ENCODE data around the gene GRIN2A. TPM values are rescaled to one million over a fixed set of nuclear protein-coding genes. Genes with fewer than 3 reads are reported as not detected.

Gene GRIN2A
- polyA plus RNA-seq, 1 donor from 2014 or later = 0.11 TPM

GRCh38 chr16:10154389-10154788 lies 27.8 kb downstream of the GRIN2A start:
- Histone ChIP-seq H4K20me1 (ENCODE audit: insufficient read depth) (no peaks in the 10 kb centered on the region), H3K9ac (ENCODE audit: low read length) (no peak overlapping the region), H3K27ac (ENCODE audit: low read length) (no peak overlapping the region), H3K27me3 (ENCODE audit: insufficient read depth, low read depth, low read length) (no peaks in the 10 kb centered on the region), H3K9me2 (ENCODE audit: insufficient read depth, low read length) (no peaks in the 10 kb centered on the region), H3K4me3 (ENCODE audit: low read length) (no peak overlapping the region), H3K36me3 (ENCODE audit: insufficient read depth, low read length) (no peaks in the 10 kb centered on the region), H3K4me2 (ENCODE audit: low read length) (no peak overlapping the region), H3K9me3 (ENCODE audit: low read length) (no peaks in the 10 kb centered on the region), H2AFZ (ENCODE audit: low read depth, low read length) (no peak overlapping the region), H3F3A (ENCODE audit: insufficient read depth, low read length, poor library complexity, severe bottlenecking) (no peaks in the 10 kb centered on the region), H3K79me2 (replicated peaks; ENCODE audit: insufficient read depth, low read length) (no peaks in the 10 kb centered on the region)
- TF ChIP-seq MXI1 (conservative IDR thresholded peaks at IDR 0.05; ENCODE audit: poor library complexity, severe bottlenecking) = no peak
- no peak for TF ChIP-seq POLR2AphosphoS5 (IDR thresholded peaks at IDR 0.05)
- TF ChIP-seq EP300 (conservative IDR thresholded peaks at IDR 0.05; ENCODE audit: poor library complexity, severe bottlenecking) = no peak
- TF ChIP-seq RAD21 (conservative IDR thresholded peaks at IDR 0.05) = no peak
- TF ChIP-seq EZH2 (IDR thresholded peaks at IDR 0.05; ENCODE audit: borderline replicate concordance, insufficient read depth, low read length, poor library complexity, severe bottlenecking) = no peak
- TF ChIP-seq TAF1 (IDR thresholded peaks at IDR 0.05; ENCODE audit: low read depth) = no peak
- no peak for TF ChIP-seq CTCF (IDR thresholded peaks at IDR 0.05; ENCODE audit: poor library complexity, severe bottlenecking)

DNA sequence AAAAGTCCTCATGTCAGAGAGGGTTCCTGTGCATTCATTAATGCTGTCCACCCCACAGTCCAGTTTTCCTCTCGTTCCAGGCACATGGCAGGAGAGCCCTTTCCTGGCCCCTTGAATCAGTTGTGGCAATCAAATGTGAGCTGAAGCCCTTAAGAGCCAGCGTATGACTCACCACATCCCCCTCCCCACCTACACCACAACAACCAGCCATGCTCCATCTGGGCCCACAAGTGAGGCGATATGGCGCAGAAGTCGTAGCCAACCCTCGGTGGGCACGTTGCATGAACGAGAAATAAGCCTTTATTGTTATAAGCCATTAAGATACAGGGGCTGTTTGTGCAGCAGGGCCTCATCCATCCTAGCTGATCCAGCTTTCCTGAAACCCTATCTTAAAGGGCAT lies 28.2 kb downstream of the GRIN2A start:
- Histone ChIP-seq H3K4me3 (ENCODE audit: low read length) (no peak overlapping the region), H4K20me1 (ENCODE audit: insufficient read depth) (no peaks in the 10 kb centered on the region), H3K27me3 (ENCODE audit: insufficient read depth, low read depth, low read length) (no peaks in the 10 kb centered on the region), H3K9me2 (ENCODE audit: insufficient read depth, low read length) (no peaks in the 10 kb centered on the region), H3K27ac (ENCODE audit: low read length) (no peak overlapping the region), H2AFZ (ENCODE audit: low read depth, low read length) (no peak overlapping the region), H3K4me2 (ENCODE audit: low read length) (no peak overlapping the region), H3K9ac (ENCODE audit: low read length) (no peak overlapping the region), H3K9me3 (ENCODE audit: low read length) (no peaks in the 10 kb centered on the region), H3K36me3 (ENCODE audit: insufficient read depth, low read length) (no peaks in the 10 kb centered on the region), H3F3A (ENCODE audit: insufficient read depth, low read length, poor library complexity, severe bottlenecking) (no peaks in the 10 kb centered on the region), H3K79me2 (replicated peaks; ENCODE audit: insufficient read depth, low read length) (no peaks in the 10 kb centered on the region)
- TF ChIP-seq SMC3 (conservative IDR thresholded peaks at IDR 0.05; ENCODE audit: poor library complexity) = no peak
- TF ChIP-seq RAD21 (conservative IDR thresholded peaks at IDR 0.05) = no peak
- TF ChIP-seq TAF1 (IDR thresholded peaks at IDR 0.05; ENCODE audit: low read depth) = no peak
- no peak for TF ChIP-seq POLR2AphosphoS5 (IDR thresholded peaks at IDR 0.05)
- TF ChIP-seq CTCF (IDR thresholded peaks at IDR 0.05; ENCODE audit: poor library complexity, severe bottlenecking) = no peak
- no peak for TF ChIP-seq EZH2 (IDR thresholded peaks at IDR 0.05; ENCODE audit: borderline replicate concordance, insufficient read depth, low read length, poor library complexity, severe bottlenecking)
- TF ChIP-seq EP300 (conservative IDR thresholded peaks at IDR 0.05; ENCODE audit: poor library complexity, severe bottlenecking) = no peak
- TF ChIP-seq REST (IDR thresholded peaks at IDR 0.05; ENCODE audit: borderline replicate concordance) = no peak
- no peak for TF ChIP-seq MXI1 (conservative IDR thresholded peaks at IDR 0.05; ENCODE audit: poor library complexity, severe bottlenecking)
